OCI-LY7 (cell line): ENCODE data around the gene GNPTG.

ENCODE experiments used
- EZH2phosphoT487 ChIP-seq: fragments of 200-600 bp; sonication (generic); IDR thresholded peaks from 2 replicates; pipeline ENCODE4 v1.6.1; 2018; ENCODE audit warnings: low read depth, borderline replicate concordance, mild to moderate bottlenecking, mixed run types, antibody characterized with exemption, low read length, moderate library complexity, mixed read lengths
- TF ChIP-seq, protein P1 (sequence below): fragments of 200-600 bp; sonication (generic); conservative IDR thresholded peaks from 2 replicates; pipeline ENCODE4 v1.5.1; 2014; ENCODE audit warnings: mild to moderate bottlenecking, antibody characterized with exemption, low read length, moderate library complexity, mixed read lengths

GRCh38 chr16:1308977-1309885 is 42.5 kb upstream of the GNPTG start, which contains the start of gene UBE2I:
- TF ChIP-seq, protein P1, sequence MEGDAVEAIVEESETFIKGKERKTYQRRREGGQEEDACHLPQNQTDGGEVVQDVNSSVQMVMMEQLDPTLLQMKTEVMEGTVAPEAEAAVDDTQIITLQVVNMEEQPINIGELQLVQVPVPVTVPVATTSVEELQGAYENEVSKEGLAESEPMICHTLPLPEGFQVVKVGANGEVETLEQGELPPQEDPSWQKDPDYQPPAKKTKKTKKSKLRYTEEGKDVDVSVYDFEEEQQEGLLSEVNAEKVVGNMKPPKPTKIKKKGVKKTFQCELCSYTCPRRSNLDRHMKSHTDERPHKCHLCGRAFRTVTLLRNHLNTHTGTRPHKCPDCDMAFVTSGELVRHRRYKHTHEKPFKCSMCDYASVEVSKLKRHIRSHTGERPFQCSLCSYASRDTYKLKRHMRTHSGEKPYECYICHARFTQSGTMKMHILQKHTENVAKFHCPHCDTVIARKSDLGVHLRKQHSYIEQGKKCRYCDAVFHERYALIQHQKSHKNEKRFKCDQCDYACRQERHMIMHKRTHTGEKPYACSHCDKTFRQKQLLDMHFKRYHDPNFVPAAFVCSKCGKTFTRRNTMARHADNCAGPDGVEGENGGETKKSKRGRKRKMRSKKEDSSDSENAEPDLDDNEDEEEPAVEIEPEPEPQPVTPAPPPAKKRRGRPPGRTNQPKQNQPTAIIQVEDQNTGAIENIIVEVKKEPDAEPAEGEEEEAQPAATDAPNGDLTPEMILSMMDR, result no peak
- TF ChIP-seq EZH2phosphoT487, result no peak
